Tibial nerve (tissue), 4 donors: ENCODE data around the gene SRRM2.

Experiments used
- CTCF ChIP-seq, 5 experiments: fragments of 200-600 bp in 3 of 5; fragments of 450-650 bp in 2 of 5; sonication (generic) in 3 of 5; IDR thresholded peaks; one replicate each; pipeline ENCODE4 v1.5.1; 2016 to 2019; ENCODE audit warnings: antibody characterized with exemption in 5 of 5, mild to moderate bottlenecking in 3 of 5, moderate library complexity in 2 of 5
- EP300 ChIP-seq, 2 donors: sonication (generic); formaldehyde crosslinking; IDR thresholded peaks; one replicate each; pipeline ENCODE4 v1.6.1; 2017; ENCODE audit warnings: antibody characterized with exemption in 2 of 2, mild to moderate bottlenecking in 1 of 2
- POLR2A ChIP-seq, 2 donors: fragments of 450-650 bp; IDR thresholded peaks; one replicate each; pipeline ENCODE4 v1.6.1; 2017; ENCODE audit warnings: antibody characterized with exemption in 2 of 2, mild to moderate bottlenecking in 2 of 2, moderate library complexity in 2 of 2

GRCh38 chr16:2734844-2735515 is 17.5 kb upstream of the SRRM2 start:
- no peak for TF ChIP-seq CTCF (IDR thresholded peaks at IDR 0.05)
- no peak for TF ChIP-seq POLR2A (IDR thresholded peaks at IDR 0.05)
- no peak for TF ChIP-seq EP300 (IDR thresholded peaks at IDR 0.05)
